Measurements from ENCODE around the gene KIF14. TPM values are rescaled to one million over a fixed set of nuclear protein-coding genes. Genes with fewer than 3 reads are reported as not detected.
A peak's percentile ranks its signal among the peaks of the same experiment; 100 is the strongest.

The KIF14 gene
- total and polyA plus RNA-seq, 2 experiments from 2014 or later: 0.54 to 2.2 TPM

DNA sequence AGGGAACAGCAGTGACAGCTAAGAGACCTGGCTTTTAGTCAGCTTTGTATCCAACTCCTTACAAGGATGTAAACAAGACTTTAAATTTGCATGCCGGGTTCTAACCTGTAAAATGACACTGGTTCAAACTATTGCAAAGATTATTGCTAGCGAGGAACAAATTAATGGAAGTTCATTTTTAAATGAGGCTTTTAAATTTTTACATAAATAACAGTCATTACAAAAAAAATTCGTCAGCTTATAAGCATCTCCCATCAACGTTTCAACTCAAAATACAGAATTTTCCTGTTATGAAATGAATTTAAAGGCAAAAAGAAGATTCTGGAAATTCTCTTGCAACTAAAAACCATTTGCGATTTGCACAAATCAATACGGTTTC, 668 bp downstream of the KIF14 start:
- 5% methylated on average over 6 of the region's 6 CpGs for WGBS (ENCODE audit: low lambda C conversion rate, missing lambda C conversion rate)
- TF ChIP-seq EZH2 (IDR thresholded peaks at IDR 0.05; ENCODE audit: borderline replicate concordance) (no peak), EZH2phosphoT487 (IDR thresholded peaks at IDR 0.05; ENCODE audit: low read depth, severe bottlenecking, unreplicated experiment) (no peak)
- TF ChIP-seq, protein P1, sequence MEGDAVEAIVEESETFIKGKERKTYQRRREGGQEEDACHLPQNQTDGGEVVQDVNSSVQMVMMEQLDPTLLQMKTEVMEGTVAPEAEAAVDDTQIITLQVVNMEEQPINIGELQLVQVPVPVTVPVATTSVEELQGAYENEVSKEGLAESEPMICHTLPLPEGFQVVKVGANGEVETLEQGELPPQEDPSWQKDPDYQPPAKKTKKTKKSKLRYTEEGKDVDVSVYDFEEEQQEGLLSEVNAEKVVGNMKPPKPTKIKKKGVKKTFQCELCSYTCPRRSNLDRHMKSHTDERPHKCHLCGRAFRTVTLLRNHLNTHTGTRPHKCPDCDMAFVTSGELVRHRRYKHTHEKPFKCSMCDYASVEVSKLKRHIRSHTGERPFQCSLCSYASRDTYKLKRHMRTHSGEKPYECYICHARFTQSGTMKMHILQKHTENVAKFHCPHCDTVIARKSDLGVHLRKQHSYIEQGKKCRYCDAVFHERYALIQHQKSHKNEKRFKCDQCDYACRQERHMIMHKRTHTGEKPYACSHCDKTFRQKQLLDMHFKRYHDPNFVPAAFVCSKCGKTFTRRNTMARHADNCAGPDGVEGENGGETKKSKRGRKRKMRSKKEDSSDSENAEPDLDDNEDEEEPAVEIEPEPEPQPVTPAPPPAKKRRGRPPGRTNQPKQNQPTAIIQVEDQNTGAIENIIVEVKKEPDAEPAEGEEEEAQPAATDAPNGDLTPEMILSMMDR (IDR thresholded peaks at IDR 0.05; ENCODE audit: poor library complexity): no peak
- no peak for DNase-seq (ENCODE audit: low spot score)
- Histone ChIP-seq H3K27ac (no peak overlapping the region), H3K36me3 (replicated peaks; ENCODE audit: insufficient read depth, low read depth) (no peaks in the 10 kb centered on the region), H2AFZ (peak overlapping the region; percentile 53), H3K4me1 (ENCODE audit: insufficient read depth) (no peaks in the 10 kb centered on the region), H3K9me3 (ENCODE audit: low read depth) (no peaks in the 10 kb centered on the region), H4K20me1 (ENCODE audit: insufficient read depth, poor library complexity, severe bottlenecking) (no peaks in the 10 kb centered on the region), H3K9me2 (replicated peaks; ENCODE audit: insufficient read depth) (no peaks in the 10 kb centered on the region), H3K4me3 (peak overlapping the region; percentile 80), H3K4me2 (peak overlapping the region; percentile 86), H3K79me2 (peaks cover 3% of the 10 kb centered on the region), H3K27me3 (no peaks in the 10 kb centered on the region)

DNA sequence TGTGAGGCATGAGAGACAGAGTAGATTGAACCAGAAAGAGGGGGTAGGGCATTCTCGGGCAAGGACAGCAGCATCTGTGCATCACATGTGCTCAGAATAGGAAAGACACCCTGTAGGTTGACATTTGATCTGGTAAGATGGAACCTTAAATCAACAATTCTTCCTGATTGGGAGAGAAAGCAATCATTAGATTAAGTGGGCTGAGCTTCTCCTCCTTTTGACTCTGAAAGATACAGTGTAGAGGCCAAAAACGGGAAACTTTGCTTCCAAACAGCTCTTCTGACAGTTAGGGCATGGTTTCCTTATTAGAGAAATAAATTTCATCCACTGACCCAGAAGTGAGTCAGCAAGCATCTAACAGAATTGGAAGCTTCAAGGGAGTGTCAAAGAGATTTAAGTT, 9.7 kb downstream of the KIF14 start:
- no peaks in the 10 kb centered on the region for H4K20me1 ChIP-seq (ENCODE audit: insufficient read depth, poor library complexity, severe bottlenecking)
- no peak overlapping the region for H3K4me3 ChIP-seq
- TF ChIP-seq, protein P1 (IDR thresholded peaks at IDR 0.05; ENCODE audit: poor library complexity): no peak
- no peak for TF ChIP-seq EZH2 (IDR thresholded peaks at IDR 0.05; ENCODE audit: borderline replicate concordance)
- no peak for TF ChIP-seq EZH2phosphoT487 (IDR thresholded peaks at IDR 0.05; ENCODE audit: low read depth, severe bottlenecking, unreplicated experiment)
- no peak for DNase-seq (ENCODE audit: low spot score)
- H2AFZ ChIP-seq: no peak overlapping the region
- H3K79me2 ChIP-seq: no peaks in the 10 kb centered on the region
- H3K27me3 ChIP-seq: no peaks in the 10 kb centered on the region
- H3K27ac ChIP-seq: no peak overlapping the region
- no peak overlapping the region for H3K4me2 ChIP-seq
- WGBS (ENCODE audit: low lambda C conversion rate, missing lambda C conversion rate): 79% methylated on average over 2 of the region's 2 CpGs
- H3K4me1 ChIP-seq (ENCODE audit: insufficient read depth): no peaks in the 10 kb centered on the region
- no peaks in the 10 kb centered on the region for H3K36me3 ChIP-seq (replicated peaks; ENCODE audit: insufficient read depth, low read depth)
- H3K9me2 ChIP-seq (replicated peaks; ENCODE audit: insufficient read depth): no peaks in the 10 kb centered on the region
- H3K9me3 ChIP-seq (ENCODE audit: low read depth): no peaks in the 10 kb centered on the region

DNA sequence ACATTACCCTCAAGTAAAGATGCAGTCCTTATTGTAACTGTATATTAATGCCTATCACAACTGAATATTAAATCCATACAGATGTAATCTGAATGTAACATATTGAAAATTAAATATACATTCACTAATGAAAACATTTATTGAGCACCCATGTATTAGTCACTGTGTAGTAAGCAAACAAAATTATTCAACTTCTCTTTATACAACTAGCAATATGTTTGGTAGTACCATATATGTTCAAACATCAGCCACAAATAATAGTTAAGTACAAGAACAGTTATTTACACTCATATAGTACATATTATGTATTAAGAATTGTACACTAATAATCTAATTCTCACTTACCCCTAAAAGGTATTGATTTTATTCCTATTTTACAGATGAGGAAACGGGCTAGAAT, 17.9 kb downstream of the KIF14 start:
- TF ChIP-seq EZH2phosphoT487 (IDR thresholded peaks at IDR 0.05; ENCODE audit: low read depth, severe bottlenecking, unreplicated experiment) (no peak), EZH2 (IDR thresholded peaks at IDR 0.05; ENCODE audit: borderline replicate concordance) (no peak)
- TF ChIP-seq, protein P1 (IDR thresholded peaks at IDR 0.05; ENCODE audit: poor library complexity): no peak
- no peaks in the 10 kb centered on the region for H3K9me2 ChIP-seq (replicated peaks; ENCODE audit: insufficient read depth)
- no peak overlapping the region for H2AFZ ChIP-seq
- no peaks in the 10 kb centered on the region for H3K79me2 ChIP-seq
- no peak overlapping the region for H3K4me2 ChIP-seq
- H3K27ac ChIP-seq: no peak overlapping the region
- H3K36me3 ChIP-seq (replicated peaks; ENCODE audit: insufficient read depth, low read depth): no peaks in the 10 kb centered on the region
- H3K4me3 ChIP-seq: no peak overlapping the region
- H3K27me3 ChIP-seq: no peaks in the 10 kb centered on the region
- no peaks in the 10 kb centered on the region for H3K4me1 ChIP-seq (ENCODE audit: insufficient read depth)
- DNase-seq (ENCODE audit: low spot score): no peak
- no peaks in the 10 kb centered on the region for H4K20me1 ChIP-seq (ENCODE audit: insufficient read depth, poor library complexity, severe bottlenecking)
- WGBS (ENCODE audit: low lambda C conversion rate, missing lambda C conversion rate): 100% methylated on average over 1 of the region's 1 CpG
- H3K9me3 ChIP-seq (ENCODE audit: low read depth): no peaks in the 10 kb centered on the region

DNA sequence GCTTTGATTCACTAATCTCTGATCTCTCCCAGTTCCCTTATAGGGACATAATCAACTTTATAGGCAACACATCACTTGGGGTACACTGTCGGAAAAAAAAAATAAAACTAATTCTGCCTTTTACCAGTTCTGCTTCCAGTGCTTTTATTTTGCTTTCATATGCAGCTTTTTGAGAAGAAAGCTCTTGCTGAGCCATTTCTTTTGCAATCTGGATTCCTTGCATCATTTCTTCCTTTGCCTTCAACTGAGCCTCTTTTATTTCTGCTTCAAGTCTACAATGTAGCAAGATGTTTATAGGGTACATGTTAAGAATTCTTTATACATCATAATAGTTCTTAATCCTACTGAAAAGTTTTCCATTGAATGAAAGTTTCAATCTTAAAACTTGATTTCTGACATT, 30.6 kb downstream of the KIF14 start:
- WGBS (ENCODE audit: low lambda C conversion rate, missing lambda C conversion rate): 96% methylated on average over 1 of the region's 1 CpG
- no peak for TF ChIP-seq EZH2 (IDR thresholded peaks at IDR 0.05; ENCODE audit: borderline replicate concordance)
- TF ChIP-seq EZH2phosphoT487 (IDR thresholded peaks at IDR 0.05; ENCODE audit: low read depth, severe bottlenecking, unreplicated experiment): no peak
- TF ChIP-seq, protein P1 (IDR thresholded peaks at IDR 0.05; ENCODE audit: poor library complexity): no peak
- Histone ChIP-seq H3K9me3 (ENCODE audit: low read depth) (no peaks in the 10 kb centered on the region), H3K36me3 (replicated peaks; ENCODE audit: insufficient read depth, low read depth) (no peaks in the 10 kb centered on the region), H3K4me2 (no peak overlapping the region), H3K9me2 (replicated peaks; ENCODE audit: insufficient read depth) (no peaks in the 10 kb centered on the region), H3K79me2 (no peaks in the 10 kb centered on the region), H3K27ac (no peak overlapping the region), H4K20me1 (ENCODE audit: insufficient read depth, poor library complexity, severe bottlenecking) (no peaks in the 10 kb centered on the region), H2AFZ (no peak overlapping the region), H3K4me3 (no peak overlapping the region), H3K4me1 (ENCODE audit: insufficient read depth) (no peaks in the 10 kb centered on the region), H3K27me3 (no peaks in the 10 kb centered on the region)
- DNase-seq (ENCODE audit: low spot score): no peak

Data from hepatocyte (in vitro differentiated cells).